HG02571 (cell line): ENCODE data around the gene LHFPL2.
A peak's percentile ranks its signal among the peaks of the same experiment; 100 is the strongest.
"Not testable (repeated sequence)": the region's sequence is repeated elsewhere in the genome, so short reads cannot be mapped to it uniquely, and the experiment has no call there.

ENCODE experiments used
- ATAC-seq: cut with Tn5 transposase; IDR thresholded peaks from one replicate; pipeline ENCODE4 v1.9.1; 2021; ENCODE audit warnings: mild to moderate bottlenecking, moderate library complexity; ENCODE audit not compliant: unreplicated experiment

LHFPL2 gene, protein sequence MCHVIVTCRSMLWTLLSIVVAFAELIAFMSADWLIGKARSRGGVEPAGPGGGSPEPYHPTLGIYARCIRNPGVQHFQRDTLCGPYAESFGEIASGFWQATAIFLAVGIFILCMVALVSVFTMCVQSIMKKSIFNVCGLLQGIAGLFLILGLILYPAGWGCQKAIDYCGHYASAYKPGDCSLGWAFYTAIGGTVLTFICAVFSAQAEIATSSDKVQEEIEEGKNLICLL

DNA sequence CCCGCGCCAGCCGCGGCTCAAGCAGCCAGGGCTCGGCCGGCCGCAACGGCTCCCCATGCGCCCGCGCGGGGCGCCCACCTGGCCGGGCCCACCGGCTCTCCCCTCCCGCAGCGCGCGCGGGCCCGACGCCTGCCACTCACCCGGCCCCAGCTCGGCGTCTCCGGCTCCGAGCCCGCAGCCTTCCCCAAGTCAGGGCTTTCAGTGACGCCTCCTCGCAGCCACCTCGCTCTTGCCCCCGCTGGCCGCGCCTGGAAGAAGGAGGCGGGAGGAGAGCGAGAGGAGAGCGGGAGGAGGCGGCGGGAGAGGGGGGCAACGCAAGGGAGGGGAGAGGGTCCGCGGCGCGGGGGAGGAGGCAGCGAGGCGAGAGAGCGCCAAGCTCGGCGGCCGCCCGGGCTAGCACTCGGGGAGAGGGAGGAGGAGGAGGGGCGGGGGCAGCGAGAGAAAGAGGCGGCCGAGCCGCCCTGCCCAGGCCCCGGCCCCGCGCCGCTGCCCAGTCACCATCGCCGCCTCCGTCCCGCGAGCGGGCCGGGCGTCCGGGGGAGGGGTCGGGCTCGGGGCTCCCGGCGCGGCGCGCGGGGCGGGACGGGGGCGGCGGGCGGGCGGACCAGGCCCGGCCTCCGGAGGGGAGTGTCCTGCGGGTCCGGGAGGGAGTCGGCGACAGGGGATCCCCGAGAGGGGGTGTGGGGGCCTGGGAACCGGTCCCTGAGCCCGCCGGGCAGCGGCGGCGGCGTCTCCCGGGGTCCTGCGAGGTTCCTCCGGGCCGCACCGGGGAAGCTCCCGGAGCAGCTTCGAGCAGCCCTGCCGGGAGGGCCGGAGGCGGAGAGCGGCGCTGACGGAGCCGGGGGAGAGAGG, at the start of gene LHFPL2:
TSS of gene LHFPL2 (minus strand) at position 414 of the 852 bp plus-strand sequence. CDS start 138,559 bp downstream, outside the sequence.
- ATAC-seq = peak; percentile 53

DNA sequence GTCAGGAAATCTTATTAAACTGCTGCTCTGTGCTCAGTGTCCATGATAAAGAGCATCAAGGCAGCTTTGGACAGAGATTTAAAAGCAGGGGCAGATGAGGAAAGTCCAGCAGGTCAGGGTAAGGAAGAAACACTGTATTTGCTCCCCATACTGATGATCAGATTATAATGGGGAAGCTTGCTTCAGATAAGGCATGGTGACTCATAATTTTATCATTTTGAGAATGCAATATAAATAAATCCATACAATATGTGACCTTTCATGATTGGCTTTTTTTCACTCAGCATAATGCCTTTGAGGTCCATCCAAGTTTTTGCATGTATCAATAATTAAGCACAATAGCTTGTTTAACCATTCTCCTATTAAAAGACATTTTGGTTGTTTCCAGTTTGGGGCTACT, 48.1 kb upstream of the LHFPL2 start:
- no peak for ATAC-seq

DNA sequence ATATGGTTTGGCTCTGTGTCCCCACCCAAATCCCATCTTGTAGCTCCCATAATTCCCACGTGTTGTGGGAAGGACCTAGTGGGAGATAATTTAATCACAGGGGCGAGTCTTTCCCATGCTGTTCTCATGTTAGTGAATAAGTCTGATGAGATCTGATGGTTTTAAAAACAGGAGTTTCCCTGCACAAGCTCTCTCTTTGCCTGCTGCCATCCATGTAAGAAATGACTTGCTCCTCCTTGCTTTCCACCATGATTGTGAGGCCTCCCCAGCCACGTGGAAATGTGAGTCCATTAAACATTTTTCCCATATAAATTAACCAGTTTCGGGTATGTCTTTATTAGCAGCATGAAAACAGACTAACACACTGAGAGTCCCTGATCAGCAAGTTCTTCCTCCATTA, 47.5 kb upstream of the LHFPL2 start:
- not testable (repeated sequence) for ATAC-seq

DNA sequence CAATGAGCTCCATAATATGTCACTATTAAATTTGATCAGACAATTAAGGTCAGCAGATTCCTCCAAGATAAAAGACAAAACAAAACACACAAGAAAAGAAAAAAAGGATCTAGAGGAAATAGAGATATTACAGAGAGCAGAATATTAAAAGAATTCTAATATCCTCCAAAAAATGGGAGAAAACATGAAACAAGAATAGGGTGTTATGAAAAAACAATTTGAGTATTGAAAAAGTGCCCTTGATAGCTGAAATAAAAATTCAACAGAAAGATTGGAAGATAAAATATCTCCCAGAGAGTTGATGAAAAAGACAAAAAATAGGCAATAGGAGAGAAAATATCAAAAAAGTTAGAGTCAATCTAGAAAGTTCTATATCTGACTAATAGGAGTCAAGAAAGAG, 44.8 kb upstream of the LHFPL2 start:
- no peak for ATAC-seq

DNA sequence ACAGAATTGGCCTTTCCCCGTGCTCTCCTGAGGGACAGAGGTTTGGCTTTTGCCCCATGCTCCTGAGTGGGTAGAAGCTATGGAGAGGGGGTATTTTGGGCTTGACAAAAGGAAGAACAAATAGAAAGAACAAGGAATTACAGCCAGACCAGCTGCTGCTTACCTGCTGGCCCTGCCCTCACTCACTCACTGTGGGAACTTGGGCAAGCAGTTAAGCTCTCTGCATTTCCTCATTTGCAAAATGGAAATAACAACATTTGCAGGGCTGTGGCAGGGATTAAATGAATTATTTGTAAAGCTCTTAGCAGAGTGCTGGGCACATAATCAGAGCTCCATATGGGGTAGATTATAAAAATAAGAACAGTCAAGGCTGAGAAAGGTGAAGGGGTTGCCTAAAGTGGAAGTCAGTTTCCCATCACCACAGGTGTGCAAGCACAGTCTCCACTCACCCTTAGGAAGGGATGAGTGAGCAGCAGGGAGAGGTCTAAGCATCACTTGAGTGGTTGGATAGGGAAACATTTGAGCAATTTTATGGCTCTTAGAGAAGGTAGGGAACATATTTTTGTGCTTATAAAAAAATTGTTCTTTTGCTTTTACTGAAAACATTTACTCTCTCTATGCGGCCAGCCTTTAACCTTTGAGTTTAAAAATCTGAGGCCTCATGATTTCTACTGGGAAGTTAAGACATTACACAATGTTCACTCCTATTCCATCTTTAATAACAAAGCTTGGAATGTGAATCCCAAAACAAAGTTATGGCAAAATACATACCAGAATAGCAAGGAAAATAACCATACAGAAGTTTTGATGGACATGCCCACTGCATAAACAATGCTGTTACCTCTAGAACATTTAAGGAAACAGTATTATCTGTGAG, 42.8 kb upstream of the LHFPL2 start:
- no peak for ATAC-seq

DNA sequence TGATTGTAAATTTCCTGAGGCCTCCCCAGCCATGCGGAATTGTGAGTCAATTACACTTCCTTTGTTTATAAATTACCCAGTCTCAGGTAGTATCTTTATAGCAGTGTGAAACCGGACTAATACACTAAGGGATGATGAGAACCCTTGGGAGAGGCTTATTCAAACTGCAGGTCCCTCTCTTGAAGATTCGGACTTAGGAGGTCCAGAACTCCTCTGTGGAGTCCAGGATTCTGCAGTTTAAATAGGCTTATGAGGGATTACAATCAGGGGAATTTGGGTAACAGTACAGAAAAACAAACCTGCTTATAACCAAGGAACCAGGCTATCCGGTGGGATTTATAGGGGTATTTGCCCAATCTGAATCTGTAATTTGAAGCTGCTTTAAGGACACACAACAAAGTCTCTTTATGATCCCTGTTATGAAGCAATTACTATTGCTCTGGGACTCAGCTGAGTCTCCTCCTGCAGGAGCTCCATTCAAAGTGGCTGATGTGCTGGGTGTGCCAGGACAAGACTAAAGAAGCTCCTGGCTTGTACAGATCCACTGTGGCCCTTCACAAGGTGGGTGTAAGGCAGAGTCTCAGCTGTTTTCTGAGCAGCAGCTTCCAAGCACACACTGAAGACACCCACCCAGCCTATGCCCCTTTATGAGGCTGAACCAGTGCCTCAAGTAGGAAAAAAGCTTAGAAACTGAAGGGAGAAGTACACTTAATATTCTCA, 41.8 kb upstream of the LHFPL2 start:
- ATAC-seq = no peak

DNA sequence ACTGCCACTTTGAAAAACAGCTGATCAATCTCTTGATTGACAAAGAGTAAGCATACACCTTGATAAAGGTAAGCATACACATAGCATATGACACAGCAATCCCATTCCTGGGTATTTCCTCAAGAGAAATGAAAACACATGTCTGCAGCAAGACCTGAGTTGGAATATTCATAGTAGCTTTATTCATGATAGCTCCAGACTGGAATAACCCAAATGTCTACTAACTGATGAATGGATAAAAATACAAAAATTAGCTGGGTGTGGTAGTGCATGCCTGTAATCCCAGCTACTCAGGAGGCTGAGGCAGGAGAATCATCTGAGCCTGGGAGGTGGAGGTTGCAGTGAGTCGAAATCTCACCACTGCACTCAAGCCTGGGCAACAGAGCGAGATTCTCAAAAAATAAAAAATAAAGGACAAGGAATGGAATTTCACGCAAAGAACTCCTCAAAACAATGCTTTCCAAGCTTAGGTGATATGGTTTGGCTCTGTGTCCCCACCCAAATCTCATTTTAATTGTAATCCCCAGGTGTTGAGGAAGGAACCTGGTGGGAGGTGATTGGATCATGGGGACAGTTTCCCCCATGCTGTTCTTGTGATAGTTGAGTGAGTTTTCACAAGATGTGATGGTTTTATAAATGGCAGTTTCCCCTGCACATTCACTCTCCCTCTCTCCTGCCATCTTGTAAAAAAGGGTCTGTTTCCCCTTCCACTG, 41.1 kb upstream of the LHFPL2 start:
- ATAC-seq = no peak

DNA sequence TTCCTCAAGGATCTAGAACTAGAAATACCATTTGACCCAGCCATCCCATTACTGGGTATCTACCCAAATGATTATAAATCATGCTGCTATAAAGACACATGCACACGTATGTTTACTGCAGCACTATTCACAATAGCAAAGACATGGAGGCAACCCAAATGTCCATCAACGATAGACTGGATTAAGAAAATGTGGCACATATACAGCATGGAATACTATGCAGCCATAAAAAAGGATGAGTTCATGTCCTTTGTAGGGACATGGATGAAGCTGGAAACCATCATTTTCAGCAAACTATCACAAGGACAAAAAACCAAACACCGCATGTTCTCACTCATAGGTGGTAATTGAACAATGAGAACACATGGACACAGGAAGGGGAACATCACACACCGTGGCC, 38.9 kb upstream of the LHFPL2 start:
- not testable (repeated sequence) for ATAC-seq

DNA sequence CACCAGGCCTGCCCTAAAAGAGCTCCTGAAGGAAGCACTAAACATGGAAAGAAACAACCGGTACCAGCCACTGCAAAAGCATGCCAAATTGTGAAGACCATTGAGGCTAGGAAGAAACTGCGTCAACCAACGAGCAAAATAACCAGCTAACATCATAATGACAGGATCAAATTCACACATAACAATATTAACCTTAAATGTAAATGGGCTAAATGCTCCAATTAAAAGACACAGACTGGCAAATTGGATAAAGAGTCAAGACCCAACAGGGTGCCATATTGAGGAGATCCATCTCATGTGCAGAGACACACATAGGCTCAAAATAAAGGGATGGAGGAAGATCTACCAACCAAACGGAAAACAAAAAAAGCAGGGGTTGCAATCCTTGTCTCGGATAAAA, 35.3 kb upstream of the LHFPL2 start:
- ATAC-seq = not testable (repeated sequence)

DNA sequence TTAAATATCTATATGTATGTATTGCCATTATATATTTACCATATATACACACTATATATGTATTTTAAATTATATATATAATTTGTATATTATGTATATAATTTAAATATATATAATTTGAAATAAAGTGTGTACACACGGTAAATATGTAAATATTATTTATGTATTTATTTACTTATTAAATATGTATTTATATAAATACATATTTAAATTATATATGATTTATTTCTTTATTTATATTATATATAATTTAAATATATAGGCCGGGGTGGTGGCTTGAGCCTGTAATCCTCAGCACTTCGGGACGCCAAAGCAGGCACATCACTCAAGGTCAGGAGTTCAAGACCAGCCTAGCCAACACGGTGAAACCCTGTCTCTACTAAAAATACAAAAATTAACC, 31.3 kb upstream of the LHFPL2 start:
- ATAC-seq = no peak

DNA sequence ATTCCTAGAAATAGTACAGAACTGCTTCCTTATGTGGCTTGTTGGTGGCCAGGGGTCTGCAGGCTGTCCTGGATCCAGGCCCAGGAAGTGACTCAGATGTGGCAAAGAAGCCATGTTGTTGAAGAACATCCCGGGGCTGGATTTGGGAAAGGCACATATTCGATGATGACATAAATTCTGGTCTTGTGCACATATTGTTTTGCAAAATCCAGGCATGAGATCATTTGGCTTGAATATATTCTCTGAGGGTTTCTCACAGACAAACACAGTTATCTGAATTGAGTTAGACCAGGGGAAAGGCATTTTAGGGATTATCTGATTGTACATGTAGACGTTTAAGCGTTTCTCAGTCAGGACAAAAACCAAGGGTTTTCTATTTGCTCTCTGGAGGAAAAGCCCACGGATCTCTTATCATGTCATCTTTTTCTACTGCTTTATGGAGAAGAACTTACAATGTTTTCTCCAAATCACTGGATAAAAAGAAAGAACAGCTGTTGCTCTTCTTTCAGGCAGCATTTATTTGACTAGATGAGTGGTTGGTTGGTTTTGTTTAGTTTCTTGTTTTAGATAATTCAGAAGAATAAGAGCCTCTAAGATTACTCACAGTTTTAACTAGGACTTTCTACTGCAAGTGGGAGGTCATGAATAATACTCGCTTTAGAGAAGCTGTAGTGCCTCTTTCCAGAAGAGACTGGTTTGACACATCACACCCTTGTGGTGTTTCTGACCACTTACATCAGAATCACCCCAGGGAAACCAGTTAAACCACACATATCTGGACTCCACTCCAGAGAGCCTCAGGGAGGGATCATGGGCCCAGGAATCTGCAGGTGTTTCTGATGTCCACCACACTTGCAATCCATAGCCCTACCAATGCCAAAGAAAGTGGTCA, 29.5 kb upstream of the LHFPL2 start:
- peak; percentile 74 for ATAC-seq

DNA sequence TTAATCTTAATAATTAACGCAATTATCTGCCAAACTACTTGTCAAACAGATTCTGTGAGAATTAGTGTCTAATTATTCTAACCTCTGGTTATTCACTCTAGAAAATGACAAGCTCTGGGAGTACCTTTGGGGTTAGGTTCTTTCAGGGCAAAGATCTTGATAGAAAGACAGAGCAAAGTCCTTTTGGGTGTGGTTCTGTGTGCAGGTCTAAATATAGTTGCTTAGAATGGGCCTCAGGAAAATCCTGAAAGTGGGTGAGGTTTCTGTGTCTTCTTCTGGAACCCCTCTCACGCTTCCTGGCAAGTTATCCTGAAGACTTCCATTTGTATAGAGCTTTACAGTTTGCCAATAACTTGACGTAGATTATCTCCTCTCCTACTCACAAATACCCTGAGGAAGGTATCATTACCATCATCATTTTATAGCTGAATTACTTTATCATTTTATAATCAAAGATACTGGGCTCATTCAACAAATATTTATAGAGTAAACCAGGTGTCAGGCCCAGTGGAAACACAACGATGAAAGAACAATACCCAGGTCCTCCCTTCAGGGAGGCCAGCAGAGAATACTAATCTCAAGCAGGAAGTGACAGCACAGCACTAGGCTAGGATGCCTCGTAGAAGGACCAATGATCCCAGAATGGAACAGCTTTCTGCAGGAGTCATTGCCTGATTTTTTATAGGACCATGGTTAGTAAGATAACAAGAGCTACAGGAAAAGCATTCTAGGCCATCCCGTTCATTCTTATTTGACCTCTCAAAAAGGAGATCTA, 27.6 kb upstream of the LHFPL2 start:
- no peak for ATAC-seq

DNA sequence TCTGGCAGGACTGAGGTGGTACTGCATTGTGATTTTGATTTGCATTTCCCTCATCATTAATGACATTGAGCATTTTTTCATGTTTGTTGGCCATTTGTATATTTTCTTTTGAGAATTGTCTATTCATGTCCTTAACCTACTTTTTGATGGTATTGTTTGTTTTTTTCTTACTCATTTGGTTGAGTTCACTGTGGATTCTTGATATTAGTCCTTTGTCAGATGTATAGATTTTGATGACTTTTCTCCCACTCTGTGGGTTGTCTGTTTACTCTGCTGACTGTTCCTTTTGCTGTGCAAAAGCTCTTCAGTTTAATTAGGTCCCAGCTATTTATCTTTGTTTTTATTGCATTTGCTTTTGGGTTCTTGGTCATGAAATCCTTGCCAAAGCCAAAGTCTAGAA, 25.3 kb upstream of the LHFPL2 start:
- not testable (repeated sequence) for ATAC-seq

DNA sequence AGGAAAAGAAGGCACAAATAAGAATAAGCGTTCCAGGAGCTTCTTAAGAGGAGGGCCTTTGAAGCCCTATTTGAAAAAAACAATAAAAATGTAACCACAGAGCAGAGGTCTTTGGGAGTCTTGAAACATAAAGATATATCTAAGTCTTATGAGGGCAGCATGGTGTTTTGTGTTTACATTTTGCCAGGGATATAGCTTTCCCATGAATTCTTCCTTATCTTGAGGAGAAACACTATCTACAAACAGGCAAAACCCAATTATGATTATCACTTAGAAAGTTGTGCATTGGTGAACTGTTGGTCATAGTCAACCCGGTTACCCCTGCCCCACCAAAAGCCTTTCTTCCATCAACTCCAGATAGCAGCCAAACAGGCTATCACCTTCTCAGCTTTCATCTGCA, 23.6 kb upstream of the LHFPL2 start:
- ATAC-seq = no peak

DNA sequence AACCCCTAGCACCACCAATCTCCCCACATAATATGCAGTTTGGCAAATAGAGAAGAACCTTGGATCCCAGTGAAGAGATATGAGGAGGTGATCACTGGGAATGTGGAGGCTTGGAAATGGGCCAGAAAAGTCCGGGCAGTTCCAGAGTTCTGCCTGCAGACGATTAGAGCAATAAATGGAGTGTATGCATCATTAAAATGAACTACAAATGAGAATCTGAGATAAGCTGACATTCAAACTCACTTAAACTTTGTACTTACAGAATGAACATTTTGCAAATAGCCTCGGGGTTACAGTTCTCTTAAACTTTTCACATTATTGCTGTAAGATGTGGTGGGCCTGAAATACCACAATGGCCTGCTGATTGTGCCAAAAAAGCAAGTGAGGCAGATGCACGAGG, 23.0 kb upstream of the LHFPL2 start:
- no peak for ATAC-seq

DNA sequence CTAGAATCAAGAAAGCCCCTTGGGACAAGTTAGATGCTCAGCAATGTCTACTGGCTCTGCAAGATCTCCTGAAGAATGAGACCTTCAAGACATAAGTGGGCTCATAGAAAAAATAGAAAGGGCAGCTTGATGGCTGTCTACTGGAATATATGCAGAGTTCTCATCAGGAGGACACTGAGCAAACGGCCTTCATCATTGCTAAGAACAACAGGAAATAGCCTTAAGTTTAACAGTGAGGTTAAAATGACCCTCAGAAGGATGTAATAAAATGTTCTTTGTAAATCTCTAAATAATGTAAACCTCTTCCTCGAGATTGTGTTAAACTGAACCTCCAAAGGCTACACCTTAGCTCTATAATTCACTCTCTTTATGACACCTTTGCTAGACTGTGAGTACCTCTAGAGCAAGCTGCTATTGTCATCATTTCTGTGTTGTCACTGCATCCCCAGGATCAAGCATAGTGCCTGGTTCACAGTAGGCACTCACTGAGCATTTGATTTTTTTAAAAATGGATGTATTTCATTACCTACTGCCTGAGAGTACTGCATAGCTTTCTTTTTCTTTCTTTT, 22.2 kb upstream of the LHFPL2 start:
- no peak for ATAC-seq

DNA sequence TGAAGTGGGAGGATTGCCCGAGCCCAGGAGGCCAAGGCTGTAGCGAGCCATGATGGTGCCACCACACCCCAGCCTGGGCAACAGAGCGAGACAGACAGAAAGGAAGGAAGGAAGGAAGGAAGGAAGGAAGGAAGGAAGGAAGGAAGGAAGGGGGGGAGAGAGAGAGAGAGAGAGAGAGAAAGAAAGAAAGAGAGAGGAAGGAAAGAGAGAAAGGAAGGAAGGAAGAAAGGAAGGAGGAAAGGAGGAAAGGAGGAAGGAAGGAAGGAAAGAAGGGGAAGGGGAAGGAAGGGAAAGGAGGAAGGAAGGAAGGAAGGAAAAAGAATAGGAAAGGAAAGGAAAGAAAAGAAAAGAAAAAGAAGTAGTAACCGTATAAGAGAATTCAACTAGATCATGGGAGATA, 20.8 kb upstream of the LHFPL2 start:
- no peak for ATAC-seq

DNA sequence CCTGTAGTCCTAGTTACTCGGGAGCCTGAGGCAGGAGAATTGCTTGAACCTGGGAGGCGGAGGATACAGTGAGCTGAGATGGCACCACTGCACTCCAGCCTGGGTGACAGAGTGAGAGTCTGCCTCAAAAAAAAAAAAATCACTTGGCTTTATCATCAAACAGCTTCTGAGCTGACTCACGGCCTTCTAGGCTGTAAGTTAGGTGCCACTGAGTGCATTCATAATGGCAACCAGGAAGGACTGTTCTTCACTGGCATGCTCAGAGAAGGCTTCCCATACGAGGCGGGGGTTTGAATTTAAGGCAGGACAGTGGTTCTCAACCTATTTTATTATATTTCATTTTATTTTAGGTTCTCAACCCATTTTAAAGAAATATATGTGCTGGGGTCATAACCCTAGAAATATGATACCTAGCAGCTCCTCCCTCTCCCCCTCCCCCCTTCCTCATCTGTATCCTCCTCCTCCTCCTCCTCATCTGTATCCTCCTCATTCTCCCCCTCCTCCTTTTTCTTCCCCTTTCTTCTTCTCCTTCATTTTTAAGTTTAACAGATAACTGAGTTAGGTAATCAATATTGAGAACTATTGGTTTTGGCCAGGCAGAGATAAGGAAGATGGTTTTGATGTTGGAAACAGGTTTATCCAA, 19.0 kb upstream of the LHFPL2 start:
- no peak for ATAC-seq
